ENCODE data around the gene SF3B4.

DNA sequence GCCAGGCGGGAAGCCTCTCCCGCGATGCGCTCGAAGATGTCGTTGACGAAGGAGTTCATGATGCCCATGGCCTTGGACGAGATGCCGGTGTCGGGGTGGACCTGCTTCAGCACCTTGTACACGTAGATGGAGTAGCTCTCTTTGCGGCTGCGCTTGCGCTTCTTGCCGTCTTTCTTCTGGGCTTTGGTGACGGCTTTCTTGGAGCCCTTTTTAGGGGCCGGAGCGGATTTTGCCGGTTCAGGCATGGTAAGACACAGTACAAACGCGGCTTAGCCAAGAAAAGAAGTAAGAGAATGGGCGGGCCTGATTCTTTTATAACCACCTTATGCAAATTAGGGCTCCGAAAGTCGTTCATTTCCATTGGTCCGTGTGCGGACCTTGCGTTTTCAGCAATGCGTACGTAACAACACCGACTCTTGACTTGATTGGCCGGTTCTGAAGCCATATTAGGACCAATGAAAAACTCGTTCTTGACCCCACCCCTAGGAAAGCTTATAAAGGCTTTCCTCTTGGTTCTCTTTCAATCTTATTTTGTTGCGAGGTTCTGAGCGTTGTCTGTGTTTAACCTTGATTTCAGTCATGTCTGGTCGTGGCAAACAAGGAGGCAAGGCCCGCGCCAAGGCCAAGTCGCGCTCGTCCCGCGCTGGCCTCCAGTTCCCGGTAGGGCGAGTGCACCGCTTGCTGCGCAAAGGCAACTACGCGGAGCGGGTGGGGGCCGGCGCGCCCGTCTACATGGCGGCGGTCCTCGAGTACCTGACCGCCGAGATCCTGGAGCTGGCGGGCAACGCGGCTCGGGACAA lies 41.0 kb downstream of the SF3B4 start:
- TF ChIP-seq, protein P1, sequence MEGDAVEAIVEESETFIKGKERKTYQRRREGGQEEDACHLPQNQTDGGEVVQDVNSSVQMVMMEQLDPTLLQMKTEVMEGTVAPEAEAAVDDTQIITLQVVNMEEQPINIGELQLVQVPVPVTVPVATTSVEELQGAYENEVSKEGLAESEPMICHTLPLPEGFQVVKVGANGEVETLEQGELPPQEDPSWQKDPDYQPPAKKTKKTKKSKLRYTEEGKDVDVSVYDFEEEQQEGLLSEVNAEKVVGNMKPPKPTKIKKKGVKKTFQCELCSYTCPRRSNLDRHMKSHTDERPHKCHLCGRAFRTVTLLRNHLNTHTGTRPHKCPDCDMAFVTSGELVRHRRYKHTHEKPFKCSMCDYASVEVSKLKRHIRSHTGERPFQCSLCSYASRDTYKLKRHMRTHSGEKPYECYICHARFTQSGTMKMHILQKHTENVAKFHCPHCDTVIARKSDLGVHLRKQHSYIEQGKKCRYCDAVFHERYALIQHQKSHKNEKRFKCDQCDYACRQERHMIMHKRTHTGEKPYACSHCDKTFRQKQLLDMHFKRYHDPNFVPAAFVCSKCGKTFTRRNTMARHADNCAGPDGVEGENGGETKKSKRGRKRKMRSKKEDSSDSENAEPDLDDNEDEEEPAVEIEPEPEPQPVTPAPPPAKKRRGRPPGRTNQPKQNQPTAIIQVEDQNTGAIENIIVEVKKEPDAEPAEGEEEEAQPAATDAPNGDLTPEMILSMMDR (IDR thresholded peaks at IDR 0.05), result no peak
- peak in 1 of 2 donors; percentile 99 for TF ChIP-seq POLR2A (IDR thresholded peaks at IDR 0.05)

Data from lower leg skin (tissue), 3 donors.